GM19395 (cell line): Measurements from ENCODE around the gene IL17D.

Experiments
- ATAC-seq: cut with Tn5 transposase; IDR thresholded peaks from one replicate; pipeline ENCODE4 v1.9.1; 2021; ENCODE audit warnings: mild to moderate bottlenecking, moderate library complexity; ENCODE audit not compliant: unreplicated experiment

IL17D gene

DNA sequence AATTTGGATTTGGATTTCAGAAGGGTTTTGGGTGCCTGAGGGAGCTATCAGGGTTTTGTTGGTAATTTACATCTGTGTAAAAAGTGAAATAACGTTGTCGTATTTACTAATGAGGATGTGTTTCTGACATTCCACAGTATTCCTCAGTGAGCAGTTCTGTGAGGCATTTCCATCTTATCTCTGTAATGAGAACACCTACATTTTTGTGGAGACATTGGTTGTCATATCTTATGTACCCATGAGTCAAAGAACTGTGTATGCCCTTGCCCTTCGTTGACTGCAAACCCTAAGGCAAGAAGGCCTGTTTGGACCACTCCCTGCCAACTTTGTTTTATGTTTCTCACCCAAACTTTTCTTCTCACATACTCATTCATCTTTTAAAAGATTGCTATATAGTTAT lies 14.2 kb upstream of the IL17D start:
- no peak for ATAC-seq

DNA sequence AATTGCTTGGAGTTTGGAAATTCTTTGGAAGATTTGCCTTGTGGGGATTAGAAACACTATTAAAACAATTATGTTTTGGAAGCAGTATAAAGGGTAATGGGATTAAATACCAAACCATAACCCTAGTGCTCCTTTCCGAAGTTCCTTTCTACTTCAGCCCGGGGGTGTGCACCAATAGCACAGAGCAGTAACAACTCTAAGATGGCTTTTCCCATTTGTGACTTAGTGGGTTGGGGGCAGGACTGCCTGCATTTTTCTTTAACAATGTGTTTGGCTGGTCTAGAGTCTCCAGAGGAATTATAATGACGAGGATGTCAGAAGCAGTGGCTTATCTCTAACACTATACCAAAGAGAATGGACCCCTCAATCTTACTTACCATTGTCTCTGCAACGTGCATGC lies 11.9 kb upstream of the IL17D start:
- ATAC-seq: no peak

DNA sequence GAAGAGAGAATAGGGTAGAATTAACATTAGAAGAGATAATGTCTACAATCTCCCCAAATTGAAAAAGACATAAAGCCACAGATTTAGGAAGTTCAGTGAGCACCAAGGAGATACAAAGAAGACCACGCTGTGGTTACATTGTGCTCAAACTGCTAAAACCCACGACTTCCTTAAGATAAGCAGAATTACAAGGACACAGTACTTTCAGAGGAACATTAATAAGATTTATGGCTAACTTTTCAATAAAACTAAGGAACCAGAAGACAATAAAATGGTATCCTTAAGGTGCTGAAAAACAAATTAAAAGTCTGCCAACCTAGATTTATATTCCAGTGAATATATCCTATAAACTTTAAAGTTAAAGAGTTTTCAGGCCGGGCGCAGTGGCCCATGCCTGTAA lies 7.4 kb upstream of the IL17D start:
- ATAC-seq: no peak

DNA sequence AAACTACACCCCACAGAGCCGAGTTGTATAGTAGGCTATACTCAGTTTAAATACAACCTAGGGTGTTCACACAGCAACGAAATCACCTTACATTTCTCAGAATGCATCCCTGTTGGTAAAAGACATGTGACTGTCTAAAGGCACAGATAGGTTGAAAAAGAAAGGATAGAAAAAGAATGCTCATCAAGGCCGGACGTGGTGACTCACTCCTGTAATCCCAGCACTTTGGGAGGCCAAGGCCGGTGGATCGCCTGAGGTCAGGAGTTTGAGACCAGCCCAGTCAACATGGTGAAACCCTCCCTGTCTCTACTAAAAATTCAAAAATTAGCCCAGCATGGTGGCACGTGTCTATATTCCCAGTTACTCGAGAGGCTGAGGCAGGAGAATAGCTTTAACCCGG lies 3.8 kb upstream of the IL17D start:
- no peak for ATAC-seq

DNA sequence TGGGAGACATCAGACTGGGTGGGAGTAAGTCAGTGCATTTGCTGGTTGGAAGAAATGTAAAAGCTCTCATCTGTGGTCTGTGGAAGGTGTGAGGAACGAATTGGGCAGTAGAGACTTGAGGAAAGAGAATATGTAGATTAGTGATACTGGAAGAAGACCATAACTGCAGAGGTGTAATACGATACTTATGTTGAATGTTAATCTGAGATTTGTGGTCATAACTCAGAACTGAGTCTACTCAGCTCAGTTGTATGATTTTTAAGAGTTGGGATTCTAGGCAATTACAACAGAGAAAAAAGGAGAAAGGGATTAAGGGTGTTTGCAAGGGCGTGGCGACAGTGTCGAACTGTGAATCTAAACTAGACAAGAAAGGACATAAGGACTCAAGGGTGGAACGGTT lies 3.2 kb upstream of the IL17D start:
- ATAC-seq: no peak

DNA sequence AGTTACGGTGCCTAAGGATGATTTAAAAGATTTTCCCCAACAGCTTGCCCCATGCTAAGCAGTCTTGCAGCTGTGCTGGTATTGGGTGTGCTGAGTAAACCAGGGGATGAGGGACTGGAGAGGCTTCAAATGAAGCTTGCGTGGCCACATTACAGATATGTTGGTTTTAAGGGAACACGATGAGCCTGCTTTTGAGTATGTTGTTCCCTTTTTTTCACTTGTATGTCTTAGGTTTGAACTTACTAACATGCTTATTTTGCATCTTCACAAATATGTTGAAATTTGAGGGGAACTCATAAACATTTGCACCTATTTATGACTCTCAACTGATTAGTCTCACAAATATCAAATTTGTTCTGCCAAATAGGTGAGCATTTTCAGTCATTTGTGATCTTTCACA lies 2.0 kb upstream of the IL17D start:
- no peak for ATAC-seq

DNA sequence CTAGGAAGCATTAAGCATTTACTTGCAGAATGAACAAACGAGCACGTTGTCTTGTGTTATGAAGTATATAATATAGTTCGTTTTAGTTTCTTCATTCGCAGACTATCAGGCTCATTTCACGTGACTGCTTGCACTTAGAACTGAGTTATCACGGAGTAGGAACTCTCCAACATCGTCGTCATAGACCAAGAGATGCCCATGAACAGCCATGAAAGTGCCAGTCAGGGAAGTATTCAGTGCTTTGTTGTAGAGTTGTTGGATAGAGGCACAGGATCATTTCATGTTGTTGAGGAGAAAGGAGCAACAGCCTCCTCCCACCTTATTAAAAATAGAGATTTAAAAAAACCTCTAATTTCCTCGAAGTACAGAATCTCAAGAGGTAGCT lies 977 bp upstream of the IL17D start:
- no peak for ATAC-seq

DNA sequence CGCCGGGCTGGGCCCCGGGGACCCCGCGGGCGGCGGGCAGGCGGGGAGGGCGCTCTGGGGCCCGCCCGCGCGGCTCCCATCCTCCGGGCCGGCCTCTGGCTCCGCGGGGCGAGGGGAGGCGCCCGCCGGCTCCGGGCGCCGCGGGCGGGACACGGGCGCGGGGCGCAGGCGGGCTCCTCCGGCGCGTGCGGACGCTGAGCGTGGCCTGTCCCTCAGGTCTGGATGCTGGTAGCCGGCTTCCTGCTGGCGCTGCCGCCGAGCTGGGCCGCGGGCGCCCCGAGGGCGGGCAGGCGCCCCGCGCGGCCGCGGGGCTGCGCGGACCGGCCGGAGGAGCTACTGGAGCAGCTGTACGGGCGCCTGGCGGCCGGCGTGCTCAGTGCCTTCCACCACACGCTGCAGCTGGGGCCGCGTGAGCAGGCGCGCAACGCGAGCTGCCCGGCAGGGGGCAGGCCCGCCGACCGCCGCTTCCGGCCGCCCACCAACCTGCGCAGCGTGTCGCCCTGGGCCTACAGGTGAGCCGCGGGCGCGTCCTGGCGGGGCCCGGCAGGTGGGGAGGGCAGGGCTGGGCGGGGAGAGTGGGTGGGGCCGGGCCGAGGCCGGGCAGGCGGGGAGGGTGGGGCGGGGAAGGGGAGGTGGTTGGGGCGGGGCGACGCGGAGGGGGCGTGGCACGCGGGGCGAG lies 420 bp downstream of the IL17D start:
- ATAC-seq: peak; percentile 81

DNA sequence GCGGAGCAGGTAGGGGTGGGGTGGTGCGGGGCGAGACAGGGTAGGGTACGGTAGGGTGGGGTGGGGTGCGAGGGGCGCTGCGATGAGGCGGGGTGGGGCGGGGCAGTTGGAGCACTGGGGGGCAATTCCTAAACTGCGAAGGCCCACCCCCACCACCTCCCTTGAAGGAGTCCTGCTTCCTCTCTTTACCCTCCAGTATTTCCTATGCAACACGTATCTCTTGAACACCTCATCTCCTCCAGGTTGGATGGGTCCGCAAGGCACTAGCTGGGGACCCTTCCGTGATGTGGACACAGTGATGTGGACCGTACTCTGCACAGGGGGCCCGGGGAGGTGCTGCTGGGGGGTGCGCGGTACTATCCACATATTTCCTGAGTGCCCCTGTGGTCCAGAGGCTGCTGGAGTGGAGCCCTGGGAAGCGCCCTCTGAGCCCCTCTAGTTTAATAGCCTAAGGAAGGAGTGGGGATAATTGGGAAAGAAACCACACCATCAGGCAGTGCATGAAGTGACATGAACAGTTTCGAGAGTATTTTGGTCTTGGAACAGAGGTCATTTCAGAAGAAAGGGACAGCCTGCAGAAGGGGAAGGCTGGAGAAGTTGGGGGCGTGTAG lies 1.1 kb downstream of the IL17D start:
- ATAC-seq: no peak

DNA sequence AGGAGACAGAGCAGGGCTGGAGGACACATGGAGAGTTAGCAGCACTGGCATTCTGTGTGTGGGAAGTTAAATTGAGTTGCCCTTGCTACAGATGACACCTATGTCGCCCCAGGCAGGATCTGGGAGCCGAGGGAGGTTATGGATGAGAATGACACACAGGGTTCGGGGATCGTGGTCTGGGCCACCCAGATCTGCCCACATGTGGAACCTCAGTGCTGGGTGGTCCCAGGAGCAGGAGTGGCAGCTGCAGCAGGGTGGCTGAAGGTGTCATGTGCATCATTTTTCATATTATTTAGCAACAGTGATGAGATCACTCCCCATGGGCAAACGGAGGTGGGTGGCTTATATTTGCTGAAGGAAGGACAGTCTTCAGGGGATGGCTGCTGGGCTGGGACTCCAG lies 3.2 kb downstream of the IL17D start:
- ATAC-seq: no peak

DNA sequence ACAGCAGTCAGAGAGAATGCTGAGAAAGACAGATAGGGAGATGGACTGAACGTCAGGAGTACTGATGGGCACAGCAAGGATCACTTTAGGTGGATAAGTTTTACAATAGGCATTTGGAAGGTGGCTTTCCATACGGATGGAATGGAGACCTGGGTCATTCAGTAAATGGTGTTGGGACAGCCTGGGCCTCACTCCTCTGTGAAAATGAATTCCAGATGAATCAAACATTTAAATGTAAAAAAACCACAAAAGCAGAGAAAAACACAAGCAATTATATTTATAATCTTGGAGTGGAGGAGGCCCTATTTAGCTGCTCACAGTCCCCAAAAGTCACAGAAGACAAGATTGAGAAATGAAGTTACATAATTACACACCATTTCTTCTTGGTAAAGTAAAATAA lies 4.7 kb downstream of the IL17D start:
- no peak for ATAC-seq

DNA sequence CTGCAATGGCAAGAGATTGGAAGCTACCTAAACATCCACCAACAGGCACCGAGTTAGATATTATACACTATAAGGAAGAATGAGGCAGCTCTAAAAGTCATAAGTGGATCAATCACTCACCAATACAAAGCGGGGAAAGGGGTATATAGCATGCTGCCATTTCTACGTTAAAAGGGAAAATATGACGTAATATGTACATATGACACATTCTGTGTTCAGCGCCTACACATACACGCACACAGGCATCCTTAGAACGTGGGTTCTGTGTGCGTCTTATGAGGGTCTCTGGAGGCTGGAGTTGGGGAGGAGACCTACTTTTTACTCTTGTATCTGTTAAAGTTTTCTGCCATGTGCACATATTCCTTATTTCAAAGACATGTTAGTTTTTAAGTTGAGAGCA lies 5.9 kb downstream of the IL17D start:
- no peak for ATAC-seq

DNA sequence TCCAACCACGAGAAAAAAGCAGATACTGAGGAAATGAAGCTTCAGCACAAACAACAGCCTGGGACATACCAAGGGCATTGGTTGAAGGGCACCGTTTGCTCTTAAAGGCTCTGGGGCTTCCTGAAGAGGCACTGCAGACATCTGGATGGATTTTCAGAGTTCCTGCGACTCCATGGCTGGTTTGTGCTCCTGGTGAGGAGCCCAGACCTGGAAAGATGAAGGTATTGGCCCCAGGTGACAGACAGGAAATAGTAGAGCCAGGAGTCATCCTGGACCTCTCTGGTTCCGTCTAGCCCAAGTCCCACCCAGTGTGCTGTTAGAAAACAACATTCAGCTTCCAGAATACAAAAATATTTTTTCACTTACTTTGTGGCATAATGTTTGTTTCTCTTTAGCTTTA lies 6.3 kb downstream of the IL17D start:
- no peak for ATAC-seq

DNA sequence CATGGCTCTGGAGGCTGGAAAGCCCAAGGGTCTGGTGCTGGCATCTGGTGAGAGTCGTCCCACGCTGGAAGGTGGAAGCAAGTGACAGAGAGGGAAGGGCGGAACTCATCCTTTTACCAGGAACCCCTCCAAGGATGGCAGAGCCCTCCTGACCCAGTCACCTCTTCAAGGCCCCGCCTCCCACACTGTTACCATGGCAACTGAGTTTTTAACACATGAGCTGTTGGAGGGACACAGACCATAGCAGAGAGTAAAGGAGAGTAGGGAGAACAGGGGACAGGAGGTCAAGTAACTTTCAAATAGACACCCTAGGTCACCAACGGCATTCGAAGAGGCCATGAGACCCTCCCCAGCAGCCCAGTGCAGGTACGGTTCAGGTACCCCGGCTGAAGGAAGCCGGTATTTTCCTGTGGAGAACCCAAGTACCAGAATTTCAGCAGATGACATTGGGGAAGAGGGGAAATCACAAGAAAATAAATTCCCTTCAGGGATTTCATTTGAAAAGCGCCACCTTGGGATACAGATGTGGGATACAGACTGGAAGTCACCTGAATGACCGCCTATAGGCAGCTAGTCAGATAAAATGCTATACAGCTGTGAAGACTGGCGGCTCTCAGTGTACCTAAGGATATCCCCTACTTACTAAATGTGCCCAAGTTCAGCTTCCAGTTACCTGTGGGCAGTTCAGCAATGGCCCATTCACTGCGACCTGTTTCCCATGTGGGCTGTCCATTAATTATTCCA lies 8.0 kb downstream of the IL17D start:
- no peak for ATAC-seq

DNA sequence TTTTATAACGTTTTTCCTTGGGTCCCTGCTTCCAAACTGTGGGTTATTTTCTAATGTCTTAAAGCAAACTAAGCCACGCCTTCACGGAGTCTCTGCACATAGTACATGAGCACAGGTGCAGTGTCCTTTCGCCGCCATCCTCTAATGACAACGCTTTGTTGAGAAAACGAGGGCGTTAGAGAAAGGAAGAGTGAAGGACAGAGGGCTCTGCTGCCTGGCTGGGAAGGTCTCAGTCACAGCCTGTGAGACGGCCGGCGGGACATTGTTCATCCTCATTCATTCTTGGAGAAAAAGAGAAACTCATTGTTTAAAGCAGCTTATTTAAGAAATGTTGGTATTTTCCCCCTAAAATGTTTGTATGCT lies 9.5 kb downstream of the IL17D start:
- no peak for ATAC-seq

DNA sequence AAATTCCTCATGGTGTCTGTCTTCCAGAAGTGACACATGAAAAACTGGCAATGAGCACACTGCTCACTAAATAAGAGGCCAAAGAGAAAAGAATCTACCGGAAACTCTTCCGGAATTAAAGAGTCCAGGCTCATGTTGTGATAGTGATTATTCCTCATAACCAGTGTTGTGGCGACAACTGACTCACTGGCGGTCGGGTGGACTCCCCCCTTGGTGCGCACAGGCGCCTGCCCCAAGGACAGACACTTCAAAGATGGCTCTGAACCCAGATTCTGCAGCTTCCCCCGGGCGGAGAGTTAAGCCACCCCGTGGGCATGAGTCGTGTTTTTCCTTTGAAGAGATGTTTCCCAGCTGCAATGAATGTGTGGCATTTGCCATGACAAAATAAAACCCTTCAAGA lies 10.3 kb downstream of the IL17D start:
- no peak for ATAC-seq

DNA sequence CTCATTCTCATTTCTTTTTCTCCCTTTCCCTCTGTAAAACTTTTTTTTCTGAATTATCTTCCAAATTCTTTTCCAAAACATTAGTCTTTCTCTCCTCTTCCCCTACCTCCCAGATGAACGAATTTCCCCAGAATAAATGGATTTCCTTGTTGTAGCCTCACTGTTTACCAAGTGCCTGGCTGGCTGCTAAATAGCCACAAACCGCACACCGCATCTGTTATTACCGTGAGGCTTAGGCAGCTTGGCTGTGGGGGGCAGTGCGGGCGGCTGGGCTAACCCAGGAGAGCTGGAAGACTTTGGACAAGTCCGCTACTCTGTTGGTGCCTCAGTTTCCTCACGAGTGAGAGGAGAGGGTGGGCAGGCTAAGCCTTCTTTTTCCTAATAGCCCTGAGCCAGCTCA lies 10.7 kb downstream of the IL17D start:
- no peak for ATAC-seq

DNA sequence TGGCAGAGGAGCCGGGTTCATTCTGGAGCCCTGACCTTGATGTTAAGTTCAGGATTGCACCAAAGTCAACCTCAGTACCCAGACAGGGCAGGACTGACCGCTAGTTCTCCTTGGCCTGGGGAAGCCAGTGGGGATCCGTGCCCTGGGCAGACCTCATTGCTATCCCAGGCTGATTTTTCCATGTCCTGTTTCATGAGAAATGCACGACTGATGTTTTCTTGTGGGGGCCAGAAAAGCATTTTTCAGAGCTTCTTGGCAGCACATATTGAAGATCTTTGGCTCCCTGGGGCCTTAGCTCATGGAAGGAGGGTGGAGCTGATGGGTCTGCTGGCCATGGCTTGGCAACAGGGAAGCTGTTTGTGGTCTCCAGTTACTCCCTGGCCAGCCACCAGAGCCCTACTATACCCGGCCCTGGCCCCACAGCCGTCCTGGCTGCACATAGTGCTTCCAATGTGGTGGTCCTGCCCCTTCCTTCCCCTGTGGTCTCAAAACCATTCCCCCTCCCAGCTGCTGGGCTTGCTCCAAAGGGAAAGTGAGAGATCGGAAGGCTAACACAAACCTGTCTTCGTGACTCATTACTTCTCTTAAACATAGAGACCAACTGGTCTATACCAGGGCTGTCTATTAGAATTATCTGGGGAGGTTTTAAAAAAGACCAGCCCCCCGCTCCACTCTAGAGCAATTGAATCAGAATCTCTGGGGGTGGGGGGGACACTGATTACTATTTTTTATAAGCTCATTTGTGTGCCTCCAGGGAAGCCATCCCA lies 11.2 kb downstream of the IL17D start:
- no peak for ATAC-seq

DNA sequence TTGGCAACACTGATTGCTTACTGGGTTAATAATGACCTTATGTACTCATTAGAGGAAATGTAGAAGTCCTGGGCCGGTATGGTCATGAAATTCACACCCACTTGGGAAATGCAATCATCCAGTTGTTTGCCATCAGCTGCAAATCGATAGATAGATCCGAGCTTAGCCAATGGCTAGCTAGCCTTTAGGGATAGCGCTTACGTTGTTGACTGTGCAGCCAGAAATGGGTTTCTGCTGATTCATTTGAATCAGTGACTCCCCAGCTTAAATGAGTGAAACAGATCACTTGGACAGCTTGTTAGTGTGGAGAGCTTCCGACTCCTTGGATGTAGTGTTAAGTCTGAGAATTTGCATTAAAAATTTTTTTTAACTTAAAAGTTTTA lies 11.8 kb downstream of the IL17D start:
- ATAC-seq: no peak

DNA sequence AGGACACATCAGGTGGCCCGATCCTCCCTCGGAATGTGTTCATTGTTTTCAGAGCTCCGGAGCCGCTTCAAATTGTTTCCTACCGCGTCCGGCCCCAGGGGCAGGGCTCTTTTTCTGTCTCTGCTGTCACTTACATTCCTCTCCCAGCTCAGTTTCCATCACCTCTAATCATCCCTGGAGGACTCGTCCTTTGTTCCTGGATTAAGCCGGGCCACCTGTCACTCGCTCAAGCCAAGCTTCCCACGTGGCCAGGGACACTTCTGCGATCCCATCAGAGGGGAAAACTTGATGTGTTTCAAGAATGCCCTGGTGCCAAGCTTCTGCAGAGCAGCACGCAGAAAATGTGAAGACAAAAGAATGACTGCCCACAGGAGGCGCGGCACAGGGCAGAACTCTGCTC lies 13.5 kb downstream of the IL17D start:
- ATAC-seq: no peak

DNA sequence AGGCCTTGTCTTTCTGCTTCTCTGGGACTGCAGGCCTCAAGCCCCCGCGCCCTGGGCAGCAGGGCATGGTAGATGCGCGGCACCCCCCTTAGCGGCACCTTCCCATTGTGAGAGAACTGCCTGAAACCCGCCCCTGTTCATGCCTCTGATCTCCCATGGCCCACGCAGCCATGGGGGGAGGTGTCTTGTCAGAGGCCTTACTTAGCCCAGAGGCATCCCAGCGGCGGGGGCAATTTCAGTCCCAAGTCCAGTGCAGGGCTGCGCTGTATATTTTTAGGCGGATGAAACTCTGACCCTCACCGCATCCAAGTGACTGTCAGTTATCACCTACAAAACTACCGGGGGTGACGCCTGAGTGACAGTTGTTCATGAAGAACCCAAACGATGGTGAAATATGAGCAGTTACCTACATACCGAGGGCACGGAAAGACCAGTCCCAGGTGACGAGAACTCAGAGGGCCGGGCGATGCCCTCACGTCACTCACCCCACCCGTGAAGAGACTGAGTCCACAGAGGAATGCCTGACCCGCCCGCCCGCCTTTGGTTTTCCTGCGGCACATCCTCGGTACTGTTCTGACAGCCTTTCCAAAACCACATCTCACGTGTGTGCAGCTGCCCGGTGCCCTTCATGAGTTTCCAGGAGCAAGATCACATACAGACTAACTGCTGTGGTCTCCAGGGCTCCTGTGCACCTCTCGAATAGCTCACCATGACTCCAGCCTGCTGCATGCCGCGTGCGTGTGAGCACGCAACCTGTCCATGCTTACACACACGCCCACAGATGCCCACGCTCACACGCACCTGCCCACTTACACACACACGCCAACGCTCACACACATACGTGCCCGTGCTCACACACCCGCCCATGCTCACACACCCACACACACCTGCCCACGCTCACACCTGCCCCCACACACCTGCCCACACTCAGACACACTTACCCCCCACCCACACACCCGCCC lies 14.4 kb downstream of the IL17D start:
- ATAC-seq: no peak
